HG03571 (cell line): ENCODE results near the gene E2F4.

Experiments
- ATAC-seq: cut with Tn5 transposase; IDR thresholded peaks from one replicate; pipeline ENCODE4 v1.9.1; 2021; ENCODE audit not compliant: unreplicated experiment

Gene E2F4

DNA sequence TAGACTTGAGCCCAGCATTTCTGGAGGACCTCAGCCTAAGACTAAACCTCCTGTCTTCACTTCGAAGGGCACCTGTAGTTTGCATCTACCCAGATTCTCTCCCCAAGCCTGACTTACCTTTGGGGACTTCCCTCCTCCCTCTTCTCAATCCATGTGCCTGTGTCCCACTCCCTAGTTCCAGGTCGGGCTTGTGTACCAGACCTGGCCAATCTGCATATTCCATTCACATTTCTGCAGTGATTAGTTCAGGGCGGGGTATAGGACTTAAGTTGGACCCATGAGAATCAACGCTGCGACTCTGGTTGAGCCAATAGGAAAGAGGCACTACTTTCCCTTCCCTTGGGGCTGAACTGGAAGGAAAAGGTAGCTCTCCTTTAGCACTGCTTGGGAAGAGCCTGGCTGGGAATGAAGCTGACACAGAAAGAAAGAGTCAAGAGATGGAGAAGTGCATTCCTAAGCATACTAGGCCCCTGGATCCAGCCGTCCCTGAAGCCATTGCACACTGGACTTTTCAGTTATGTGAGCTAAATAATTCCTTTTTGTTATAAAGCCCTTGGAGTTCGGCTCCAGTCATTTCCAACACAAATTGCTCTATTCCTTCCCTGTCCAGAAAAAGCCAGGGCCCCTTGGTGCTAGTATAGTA, 34.7 kb upstream of the E2F4 start:
- ATAC-seq = no peak

DNA sequence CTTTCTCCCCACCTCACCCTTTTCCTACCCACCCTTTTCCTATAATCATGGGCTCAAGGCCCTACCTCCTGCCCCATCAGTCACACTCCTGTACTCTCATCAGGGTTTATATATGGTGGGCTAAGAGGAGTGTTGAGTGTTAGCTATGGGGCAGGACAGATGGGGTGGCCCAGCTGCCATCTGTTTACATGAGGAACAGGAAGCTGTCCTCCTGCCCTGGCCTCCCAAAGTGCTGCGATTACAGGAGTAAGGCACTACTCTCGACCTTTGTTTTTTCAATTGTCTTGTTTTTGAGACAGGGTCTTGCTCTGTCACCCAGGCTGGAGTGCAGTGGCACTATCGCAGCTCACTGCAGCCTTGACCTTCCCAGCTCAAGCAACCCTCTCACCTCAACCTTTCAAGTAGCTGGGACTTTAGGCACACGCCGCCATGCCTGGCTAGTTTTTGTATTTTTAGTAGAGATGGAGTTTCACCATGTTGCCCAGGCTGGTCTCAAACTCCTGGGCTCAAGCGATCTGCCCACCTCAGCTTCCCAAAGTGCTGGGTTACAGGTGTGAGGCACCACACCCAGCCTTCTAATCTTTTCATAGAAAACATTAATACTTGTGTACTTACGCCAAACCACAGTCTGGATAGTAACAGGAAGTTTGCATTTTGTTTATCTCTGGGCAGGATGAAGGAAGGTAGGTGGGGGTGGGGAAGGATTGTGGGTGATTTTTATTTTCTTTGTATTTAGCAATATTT, 33.9 kb upstream of the E2F4 start:
- ATAC-seq = no peak

DNA sequence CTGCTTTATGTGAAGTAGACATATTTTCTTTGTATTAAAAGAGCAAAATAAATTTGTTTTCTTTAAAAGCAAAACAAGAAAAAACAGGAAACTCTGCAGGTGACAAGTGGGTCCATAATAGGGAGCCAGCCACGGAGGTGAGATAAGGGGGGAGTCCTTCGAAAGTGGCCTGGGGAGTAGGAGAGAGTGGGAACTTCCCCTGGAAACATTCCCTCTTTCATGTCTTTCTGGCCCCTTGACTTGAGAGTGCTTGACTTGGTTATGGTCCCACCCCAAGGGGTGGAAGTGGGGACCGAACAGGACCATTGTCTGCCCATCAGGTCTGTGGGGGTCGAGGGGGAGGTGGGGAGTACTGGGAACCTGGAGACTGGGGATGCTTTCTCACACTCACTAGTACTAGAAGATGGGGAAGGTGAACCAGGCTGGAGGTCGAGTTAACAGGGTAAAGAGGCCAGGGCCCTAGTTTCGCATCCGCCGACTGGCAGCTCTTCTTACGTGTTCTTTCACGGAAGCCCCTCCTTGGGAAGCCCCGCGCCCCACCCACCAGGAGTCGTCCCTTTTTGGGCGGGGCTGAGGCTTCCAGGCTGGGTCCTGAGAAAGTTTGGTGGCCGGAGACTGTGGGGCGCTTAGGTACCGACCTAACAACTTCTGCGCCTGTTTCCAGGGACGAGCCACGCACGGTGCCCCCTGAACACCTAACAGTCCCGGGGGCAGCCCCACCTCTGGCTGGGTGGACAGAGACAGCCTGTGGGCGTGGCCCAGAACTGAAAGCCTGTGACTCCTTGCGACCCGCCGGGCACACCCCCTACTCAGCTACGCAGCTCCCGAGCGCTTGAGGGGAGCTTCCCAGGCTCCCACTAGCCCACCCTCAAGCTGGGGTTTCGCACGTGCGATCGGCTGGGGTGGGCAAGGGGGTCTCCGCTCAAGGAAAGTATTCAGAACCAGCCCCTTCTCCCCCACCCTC, 33.0 kb upstream of the E2F4 start:
- peak; percentile 30 for ATAC-seq

DNA sequence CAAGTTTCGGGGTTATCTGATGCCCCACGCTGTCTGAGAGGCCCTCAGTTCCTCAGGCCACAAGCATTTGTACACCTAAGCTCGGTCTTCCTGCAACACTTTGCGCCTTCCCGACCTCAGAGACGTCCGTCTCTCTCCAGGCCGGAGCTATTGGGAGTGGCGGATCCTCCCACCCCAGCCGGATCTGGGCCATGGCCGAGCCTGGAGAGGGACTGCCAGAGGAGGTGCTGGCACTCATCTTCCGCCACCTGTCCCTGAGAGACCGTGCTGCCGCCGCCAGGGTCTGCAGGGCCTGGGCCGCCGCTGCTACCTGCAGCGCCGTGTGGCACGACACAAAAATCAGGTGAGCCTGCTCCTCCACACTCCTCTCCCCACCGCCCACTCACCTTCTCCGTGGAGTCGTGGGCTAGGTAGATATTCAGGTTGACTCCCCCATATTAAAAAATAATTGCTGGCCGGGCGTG, 30.3 kb upstream of the E2F4 start:
- no peak for ATAC-seq

DNA sequence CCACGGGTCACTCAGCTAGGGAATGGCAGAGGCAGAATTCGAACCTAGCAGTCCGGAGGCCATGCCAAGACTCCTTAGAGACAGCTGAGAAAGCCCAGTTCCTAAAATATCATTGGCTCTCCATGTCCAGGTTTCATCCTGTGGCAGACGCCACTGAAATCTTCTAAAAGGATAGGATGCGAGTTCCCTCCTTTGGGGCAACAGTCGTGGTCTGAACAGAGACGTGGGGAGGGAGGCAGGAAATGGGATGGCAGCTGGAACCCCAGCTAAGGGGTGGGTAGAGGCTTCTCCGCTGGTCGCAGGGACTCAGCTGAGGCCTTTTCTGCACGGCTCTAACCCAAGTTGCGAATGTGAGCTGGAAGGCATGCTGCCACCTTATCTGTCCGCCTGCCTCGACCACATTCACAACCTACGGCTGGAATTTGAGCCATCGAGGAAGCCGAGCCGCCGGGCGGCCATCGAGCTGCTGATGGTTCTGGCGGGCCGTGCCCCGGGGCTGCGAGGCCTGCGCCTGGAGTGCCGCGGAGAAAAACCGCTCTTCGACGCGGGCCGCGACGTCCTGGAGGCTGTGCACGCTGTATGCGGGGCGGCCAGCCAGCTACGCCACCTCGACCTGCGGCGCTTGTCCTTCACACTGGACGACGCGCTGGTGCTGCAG, 29.3 kb upstream of the E2F4 start:
- ATAC-seq = no peak

DNA sequence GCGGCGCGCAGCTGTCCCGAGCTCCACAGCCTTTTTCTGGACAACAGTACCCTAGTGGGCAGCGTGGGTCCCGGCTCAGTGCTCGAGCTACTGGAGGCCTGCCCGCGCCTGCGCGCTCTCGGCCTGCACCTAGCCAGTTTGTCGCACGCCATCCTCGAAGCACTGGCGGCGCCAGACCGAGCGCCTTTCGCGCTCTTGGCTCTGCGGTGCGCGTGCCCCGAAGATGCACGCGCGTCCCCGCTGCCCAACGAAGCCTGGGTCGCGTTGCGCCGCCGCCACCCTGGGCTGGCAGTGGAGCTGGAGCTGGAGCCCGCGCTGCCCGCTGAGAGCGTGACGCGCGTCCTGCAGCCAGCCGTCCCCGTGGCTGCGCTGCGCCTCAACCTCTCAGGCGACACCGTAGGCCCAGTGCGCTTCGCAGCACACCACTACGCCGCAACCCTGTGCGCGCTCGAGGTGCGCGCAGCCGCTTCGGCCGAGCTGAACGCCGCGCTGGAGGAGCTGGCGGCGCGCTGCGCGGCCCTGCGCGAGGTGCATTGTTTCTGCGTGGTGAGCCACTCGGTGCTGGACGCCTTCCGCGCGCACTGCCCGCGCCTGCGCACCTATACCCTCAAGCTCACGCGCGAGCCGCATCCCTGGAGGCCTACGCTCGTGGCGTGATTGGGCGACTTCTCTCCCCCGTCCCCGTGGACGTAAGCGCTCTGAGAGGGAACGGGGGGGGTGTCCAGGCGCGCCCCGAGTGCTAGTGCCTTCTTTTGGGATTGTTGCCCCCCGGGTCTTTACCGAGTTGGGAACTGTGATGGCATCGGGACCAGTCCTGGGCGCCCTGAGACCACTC, 28.6 kb upstream of the E2F4 start:
- no peak for ATAC-seq

DNA sequence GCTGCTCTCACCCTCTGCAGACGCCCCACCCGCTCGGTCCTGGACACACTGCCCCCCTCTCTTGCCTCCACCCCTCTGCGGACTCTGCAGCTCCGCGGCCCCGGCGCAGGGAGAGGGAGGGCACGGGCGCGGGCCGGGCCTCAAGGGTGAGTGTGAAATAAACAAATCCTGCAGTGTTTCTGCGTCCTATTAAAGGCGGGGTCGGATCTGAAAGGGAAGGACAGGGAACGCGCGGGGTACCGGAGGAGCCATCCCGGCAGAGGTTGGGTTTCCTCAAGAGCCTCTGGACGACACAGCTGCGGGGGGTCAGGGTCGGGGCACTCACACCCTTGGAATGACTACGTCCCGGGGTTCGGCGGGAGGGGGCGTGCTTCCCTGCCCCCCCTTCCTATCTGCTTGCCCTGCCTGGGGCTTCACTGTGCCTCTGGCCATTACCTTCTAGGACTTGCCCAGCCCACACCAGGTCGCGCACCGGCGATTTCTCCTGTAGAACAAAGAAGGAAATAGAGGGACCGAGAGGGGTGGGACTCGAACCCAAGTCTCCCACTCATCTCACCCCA, 27.9 kb upstream of the E2F4 start:
- no peak for ATAC-seq

DNA sequence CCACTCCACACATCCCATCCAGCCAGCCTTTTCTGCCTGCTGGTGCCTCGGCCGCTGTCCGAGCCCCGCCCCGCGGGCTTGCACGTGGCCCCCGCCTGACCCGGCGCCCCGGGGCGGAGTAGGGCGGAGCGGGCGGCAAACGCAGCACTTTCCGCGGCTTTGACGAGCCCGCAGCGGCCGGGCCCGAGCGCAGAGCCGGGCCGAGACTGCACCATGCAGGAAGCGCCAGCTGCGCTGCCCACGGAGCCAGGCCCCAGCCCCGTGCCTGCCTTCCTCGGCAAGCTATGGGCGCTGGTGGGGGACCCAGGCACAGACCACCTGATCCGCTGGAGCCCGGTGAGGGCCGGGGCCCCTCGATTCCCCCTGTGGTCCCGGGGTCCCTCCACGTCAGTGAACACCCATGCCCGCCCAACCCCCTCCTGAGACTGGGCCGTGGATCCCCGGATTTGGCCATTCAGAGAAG, 27.3 kb upstream of the E2F4 start, which contains the start of gene HSF4:
HSF4 (plus strand) TSS at position 147 of the 463 bp plus-strand sequence; CDS start at position 214, 67 bp downstream.
- no peak for ATAC-seq

DNA sequence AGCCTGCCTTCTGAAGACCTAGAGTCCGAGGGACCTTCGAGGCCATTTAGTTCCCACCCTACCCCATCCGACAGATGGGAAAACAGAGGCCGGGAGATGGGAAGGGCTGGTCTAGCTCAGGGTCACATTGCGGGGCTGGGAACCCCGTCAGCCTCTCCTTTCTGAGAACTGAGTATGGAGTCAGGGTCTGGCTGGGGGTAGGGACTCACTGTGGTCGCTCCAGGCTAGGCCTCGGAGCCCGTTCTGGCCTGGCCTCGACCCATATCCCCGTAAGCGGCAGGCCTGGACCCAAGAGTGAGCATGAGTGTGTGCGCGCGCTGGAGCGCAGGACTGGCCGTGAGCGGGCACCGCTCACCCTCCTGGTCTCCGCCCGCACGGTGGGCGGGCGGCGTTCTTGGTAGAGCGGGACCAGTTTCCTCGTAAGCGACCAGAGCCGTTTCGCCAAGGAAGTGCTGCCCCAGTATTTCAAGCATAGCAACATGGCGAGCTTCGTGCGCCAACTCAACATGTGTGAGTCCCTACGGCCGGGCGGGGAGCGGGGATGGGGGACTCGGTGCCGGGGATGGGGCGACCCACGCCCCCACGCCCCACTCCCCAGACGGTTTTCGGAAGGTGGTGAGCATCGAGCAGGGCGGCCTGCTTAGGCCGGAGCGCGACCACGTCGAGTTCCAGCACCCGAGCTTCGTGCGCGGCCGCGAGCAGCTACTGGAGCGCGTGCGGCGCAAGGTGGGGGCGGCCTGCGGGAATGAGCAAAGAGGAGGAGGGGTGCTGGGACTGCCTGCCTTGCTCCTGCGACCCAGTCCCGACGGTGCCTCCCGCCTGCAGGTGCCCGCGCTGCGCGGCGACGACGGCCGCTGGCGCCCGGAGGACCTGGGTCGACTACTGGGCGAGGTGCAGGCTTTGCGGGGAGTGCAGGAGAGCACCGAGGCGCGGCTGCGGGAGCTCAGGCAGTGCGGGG, 26.6 kb upstream of the E2F4 start:
- no peak for ATAC-seq

DNA sequence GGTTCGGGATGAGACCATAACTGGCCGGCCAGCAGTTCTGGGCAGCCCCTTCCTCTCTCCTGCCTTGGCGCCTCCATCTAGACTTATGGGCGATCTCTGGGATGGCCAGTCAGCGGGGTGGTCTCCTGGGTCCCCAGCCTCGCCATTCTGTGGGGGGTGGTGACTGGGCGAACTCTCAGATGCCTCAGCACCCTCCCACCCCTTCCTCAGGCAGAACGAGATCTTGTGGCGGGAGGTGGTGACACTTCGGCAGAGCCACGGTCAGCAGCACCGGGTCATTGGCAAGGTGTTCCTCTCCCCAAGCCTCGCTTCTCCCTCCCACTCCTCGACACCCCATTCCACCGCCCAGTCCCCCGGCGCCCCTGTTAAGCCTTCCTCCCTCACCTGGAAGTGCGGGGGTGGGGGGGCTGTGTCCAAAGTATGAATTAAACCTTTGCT, 25.8 kb upstream of the E2F4 start:
- no peak for ATAC-seq

DNA sequence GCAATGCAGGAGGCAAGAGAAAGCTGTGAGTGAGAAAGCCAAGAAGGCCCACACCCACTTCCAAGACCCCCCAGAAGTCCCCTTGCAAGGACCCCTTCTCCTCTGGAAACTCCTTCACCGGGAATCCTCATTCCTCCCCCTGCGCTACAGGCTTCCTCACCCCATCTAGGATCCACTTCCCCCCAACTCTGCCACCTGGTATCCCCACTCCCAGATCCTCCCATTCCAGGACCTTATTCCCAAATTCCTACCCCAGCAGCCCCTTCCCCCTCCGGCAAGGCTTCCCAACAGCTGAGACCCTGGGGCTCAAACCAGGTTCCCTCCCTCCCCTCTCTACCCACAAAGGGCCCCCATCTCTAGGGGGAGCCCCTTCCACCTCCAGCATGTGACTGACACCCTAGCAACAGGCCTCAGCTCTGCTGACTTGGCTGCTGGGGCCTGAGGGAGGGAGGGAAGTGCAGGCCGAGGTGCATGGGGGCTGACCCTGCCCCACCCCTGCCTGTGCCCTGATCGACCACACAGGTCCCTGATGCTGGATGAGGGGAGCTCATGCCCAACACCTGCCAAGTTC, 25.3 kb upstream of the E2F4 start:
- ATAC-seq = no peak

DNA sequence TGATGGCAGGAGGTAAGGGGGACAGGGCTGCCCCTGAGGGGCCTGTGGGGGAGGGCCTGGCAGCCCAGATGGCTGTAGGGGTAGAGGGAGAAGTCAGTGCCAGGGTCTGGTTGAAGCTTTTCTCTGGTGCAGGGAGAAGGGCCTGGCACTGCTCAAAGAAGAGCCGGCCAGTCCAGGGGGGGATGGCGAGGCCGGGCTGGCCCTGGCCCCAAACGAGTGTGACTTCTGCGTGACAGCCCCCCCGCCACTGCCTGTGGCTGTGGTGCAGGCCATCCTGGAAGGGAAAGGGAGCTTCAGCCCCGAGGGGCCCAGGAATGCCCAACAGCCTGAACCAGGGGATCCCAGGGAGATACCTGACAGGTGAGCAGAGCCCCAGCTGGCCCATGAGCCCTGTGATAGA, 24.4 kb upstream of the E2F4 start:
- ATAC-seq = no peak

DNA sequence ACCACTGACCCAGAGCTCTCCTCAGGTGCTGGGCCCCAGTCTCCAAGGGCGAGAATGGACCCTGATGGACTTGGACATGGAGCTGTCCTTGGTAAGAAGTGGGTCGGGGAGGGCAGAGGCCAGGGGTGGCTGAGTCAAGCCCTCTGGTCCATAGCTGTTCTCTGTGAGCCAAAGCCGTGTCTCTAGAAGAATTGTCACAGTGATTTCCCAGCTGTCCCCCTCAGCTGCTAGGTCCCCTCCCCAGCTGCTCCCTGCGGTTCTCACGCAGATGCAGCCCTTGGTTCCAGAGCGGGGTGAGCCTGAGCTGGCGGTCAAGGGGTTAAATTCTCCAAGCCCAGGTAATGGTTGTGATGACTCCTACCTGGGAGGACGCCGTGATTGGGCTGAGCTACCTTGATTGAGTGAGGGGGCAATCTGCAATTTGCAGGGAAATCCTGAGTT, 22.9 kb upstream of the E2F4 start:
- no peak for ATAC-seq

DNA sequence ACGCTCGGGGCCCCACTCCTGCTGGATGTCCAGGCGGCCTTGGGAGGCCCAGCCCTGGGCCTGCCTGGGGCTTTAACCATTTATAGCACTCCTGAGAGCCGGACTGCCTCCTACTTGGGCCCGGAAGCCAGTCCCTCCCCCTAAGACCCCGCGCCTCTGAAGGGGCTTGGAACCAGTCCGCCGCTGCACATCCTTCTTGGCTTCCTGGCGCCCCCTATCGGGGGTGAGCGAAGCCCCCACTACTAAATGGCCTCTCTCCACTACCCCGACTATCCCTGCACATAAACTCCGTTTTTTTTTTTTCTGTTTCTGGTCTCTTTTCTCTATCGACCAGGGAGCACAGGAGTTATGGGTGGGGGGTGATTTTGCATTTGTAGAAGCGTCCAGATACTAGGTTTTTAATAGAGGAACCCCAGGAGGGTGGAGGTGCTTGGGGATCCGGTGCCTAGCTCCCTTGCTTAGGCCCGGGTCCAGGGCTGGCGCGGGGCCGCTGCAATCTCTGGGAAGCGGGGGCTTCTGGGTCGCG, 22.2 kb upstream of the E2F4 start:
- no peak for ATAC-seq

DNA sequence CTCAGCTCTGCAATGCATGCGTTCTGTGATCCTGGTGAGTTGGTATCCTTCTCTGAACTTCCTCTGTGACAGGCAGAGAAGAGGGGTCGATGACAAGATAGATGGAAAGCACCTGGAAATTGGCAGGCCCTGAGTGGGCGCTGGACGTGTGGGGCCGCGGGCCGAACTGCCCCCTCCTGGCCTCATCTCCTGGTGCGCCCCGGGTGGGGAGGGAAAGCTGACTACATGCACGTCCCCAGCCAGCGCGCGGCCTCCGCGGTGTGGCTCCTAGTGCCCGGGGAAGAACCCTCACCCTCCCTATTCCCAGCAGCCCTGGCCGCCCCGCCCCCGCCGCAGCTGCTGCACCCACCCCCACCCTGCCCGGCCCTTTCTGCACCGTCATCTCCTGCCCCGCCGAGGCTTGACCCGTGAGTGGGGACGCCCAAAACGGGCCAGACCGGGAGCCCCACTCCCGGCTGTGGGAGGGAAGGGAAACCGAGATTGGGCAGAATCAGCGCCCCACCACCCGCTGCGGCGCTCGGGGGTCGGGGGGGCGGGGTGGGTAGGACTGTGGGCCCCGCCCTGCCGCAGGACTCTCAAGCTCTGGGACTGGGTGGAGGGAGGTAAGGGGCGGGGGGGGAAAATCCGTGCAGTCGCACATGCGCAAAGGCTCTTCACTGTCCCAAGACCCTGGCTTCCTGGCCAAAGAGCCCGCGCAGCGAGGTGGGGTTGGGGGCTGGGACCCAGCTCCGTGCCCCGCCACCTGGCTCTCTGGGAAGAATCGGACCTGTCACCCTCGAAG, 21.6 kb upstream of the E2F4 start, which contains the start of gene NOL3:
NOL3 (plus strand) TSS at position 371 of the 781 bp plus-strand sequence.
- ATAC-seq = no peak

DNA sequence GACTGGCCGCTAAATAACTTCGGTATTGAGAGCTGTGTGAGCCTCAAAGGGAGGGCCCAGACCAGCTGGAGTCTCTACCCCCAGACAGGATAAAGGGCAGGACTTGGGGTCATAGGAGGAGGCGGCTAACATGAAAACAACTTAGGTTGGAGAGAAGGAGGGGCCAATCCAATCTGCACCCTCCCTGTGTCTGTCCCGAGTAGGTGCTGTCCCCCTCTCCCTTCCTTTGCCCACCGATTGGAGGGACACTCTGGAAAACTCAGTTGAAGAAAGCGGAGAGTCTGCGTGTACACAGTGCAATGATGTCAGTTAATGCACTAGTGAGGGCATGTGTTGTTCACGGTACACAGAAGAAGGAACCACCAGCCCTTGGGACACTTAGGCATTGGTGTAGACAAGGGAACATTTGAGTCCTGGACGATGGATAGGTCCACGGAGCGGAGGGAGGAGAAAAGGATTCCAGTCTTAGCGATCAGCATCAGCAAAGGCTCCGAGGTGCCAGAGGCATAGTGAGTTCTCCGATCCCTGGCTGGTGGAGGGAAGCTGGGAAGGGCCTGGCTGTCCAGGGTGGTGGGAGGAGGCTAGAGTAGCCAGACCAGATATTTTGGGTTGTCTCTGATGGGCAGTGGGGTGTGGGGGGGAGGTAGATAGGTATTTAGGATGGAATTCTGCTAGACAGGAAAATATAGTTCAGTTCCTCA, 20.9 kb upstream of the E2F4 start:
- ATAC-seq = no peak
